Mammary microvascular endothelial cell (primary cell): ENCODE data around the gene SPATA25. TPM values are rescaled to one million over a fixed set of nuclear protein-coding genes. Genes with fewer than 3 reads are reported as not detected.

Source experiments
- total RNA-seq: library from RNA; depleted of rRNA; stranded (reverse); fragments of >200 nt; gene quantifications from 2 replicates; pipeline ENCODE4 v1.2.3, GENCODE V29; 2015

Gene SPATA25, protein sequence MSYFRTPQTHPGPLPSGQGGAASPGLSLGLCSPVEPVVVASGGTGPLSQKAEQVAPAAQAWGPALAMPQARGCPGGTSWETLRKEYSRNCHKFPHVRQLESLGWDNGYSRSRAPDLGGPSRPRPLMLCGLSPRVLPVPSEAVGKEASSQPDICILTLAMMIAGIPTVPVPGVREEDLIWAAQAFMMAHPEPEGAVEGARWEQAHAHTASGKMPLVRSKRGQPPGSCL
- total RNA-seq, result 1.3 TPM in 1 of 2 replicates, not detected in the other

DNA sequence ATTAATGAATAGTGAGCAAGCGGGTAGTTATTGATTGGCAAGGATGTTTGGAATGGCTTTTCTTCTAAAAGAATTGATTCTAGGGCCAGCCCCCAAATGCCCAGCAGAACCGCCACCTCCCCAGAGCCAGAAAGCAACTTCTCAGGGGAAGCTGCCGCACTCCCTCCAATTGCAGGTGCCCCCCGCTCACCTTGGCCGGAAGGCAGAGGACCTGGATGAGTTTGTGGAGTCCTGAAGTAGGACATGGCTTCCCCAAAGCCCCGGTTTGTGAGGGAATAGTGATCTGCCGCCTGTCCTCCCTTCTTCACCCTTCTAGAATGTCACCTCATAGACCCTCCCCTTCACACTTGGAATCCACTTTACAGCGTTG lies at the start of gene SPATA25:
Gene SPATA25, minus strand, starts transcription at position 277 of the 370 bp plus-strand sequence. Its CDS starts 32 bp downstream, at position 245.

DNA sequence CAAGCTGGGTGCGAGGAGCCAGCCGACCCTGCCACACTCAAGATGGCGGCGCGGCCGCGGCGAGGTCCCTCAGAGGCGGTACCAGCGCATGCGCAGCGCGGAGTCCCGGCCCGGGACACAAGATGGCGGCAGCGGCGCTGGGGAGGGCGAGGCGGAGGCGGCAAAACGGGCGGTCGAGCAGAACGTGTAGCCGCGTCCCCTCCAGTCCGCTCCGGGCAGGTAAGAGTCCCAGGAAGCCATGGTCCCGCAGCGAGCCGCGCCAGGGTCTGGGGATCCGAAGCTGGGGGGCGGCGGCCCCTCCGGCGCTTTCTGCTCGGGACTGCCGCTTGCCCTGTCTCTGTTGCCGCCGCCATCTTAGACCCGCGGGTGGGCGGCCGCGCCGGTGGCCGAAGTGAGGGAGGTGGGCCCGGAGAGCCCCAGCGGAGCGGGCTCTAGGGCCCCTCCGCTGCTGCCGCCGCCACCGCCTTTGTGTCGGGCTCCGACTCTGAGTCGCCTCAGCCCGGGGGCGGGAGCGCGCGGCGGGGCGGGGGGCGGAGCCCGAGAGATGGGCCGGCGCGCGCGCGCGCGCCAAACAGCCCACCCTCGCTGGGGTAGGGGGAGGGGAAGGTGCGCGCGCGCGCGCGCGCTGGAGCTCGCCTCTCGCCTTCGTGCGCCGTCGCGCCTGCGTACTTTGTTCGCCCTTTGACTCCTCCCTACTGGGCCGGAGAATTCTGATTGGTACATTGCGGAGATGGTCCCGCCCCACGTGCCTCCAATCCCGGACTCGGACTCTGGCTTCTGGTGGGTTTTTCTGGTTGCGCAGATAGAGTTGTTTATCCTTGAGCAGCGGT lies 47.4 kb upstream of the SPATA25 start, which contains the start of gene PCIF1:
Gene PCIF1, plus strand, starts transcription at position 98 of the 830 bp plus-strand sequence. CDS start 4,317 bp downstream, outside the sequence.

DNA sequence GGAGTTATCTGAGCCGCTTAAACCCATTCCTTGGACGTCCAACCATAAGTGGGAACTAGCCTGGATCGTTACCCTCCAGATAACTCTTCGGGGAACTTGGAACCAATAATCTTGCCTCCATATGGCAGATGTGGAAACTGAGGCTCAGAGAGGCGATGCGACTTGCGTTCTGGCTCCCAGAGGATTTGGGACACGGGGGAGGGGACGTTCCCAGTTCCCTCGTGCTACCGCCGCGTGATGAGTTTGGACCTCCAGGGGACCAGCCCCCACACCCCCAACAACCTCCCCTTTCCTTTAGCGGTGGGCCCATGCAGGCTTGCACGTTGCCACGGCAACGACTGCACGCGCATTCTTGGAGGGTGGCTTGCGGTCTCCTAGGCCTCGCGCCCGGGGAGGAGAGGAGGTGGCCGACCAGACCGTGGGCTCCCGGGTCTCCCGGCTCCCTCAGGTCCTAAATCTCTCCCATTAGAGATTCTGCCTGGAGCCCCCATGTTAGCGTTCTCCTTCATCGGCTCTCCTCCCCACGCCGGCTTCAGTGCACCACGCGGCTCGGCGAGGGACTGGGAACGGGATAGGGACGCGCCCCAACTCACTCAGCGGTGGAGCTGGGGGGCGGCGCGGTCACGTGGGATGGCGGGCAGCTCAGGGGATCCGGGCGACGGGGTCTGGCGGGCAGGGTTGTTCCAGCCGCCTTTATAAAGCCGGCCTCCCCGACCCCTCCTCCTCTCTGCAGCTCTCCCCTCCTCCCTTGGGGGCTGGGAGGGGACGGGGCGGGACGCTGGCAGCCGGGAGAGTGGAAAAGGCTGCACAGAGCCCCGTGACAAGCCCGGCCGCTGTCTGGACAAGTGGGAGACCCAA lies 24.3 kb upstream of the SPATA25 start, which contains the start of gene PLTP:
Gene PLTP, minus strand, starts transcription at position 670 of the 858 bp plus-strand sequence. CDS start 703 bp downstream, outside the sequence.

DNA sequence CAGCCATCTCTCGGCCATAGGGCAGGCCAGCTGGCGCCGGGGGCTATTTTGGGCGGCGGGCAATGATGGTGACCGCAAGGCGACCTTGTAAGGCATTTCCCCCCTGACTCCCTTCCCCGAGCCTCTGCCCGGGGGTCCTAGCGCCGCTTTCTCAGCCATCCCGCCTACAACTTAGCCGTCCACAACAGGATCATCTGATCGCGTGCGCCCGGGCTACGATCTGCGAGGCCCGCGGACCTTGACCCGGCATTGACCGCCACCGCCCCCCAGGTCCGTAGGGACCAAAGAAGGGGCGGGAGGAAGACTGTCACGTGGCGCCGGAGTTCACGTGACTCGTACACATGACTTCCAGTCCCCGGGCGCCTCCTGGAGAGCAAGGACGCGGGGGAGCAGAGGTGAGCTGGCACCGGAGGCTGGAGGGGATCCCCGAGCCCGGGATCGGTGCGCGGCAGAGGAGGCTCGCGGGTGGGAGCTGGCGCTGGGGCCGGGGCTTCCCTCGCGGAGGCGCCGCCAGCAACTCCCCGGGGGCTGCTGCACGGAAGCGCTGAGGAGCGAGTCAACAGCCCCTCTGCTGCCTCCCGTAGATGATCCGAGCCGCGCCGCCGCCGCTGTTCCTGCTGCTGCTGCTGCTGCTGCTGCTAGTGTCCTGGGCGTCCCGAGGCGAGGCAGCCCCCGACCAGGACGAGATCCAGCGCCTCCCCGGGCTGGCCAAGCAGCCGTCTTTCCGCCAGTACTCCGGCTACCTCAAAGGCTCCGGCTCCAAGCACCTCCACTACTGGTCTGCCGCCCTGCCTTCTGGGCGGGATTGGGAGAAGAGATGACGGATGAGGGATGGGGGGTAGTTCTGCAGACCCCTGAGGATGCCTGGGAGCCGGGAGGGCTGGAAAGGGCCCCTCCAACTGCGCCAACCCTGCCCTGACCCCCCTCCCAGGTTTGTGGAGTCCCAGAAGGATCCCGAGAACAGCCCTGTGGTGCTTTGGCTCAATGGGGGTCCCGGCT lies 3.9 kb upstream of the SPATA25 start, which contains the start of the genes CTSA and NEURL2:
Gene CTSA, plus strand, starts transcription at position 351 of the 999 bp plus-strand sequence. Its CDS starts 234 bp downstream, at position 585.
Gene NEURL2, minus strand, starts transcription at position 224 of the 999 bp plus-strand sequence. Its CDS starts 217 bp downstream, at position 7.

DNA sequence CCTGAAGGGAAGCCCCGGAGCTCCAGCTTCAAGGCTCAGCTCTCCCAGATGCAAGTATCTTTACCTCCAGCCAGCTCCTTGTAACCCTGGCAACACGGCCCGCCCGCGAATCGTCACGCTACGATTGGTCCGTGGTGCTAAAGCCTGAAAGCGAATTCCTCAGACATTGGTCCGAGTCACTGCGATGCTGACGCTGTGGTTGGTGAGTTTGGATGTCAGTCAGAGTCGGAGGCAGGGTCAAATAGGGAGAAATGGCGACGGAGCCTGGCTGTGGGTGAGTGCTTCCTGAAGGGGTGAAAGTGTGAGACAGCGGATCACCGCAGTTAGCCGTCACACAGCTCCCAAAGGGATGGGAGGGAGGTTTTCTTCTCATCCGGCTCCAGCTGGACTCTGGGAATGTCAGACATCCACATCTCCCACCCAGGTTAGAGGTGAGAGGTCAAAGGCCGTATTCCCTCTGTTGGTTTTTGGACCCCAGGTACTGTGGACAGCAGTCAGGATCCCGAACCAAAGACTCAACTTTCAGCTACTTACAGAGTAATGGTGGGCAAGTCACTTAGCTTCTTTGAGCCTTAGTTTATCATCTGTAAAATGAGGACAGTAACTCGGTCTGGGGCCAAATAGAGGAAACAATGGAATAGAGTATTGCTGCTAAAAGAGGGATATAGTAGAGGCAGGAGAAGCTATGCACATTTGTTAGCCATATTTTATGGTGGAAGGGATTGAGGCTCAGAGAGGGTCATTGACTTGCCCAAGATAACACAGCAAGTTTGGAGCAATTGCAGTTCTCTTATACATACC lies 6.2 kb downstream of the SPATA25 start, which contains the start of gene ZSWIM1:
Gene ZSWIM1, plus strand, starts transcription at position 240 of the 801 bp plus-strand sequence. CDS start 1,366 bp downstream, outside the sequence.

DNA sequence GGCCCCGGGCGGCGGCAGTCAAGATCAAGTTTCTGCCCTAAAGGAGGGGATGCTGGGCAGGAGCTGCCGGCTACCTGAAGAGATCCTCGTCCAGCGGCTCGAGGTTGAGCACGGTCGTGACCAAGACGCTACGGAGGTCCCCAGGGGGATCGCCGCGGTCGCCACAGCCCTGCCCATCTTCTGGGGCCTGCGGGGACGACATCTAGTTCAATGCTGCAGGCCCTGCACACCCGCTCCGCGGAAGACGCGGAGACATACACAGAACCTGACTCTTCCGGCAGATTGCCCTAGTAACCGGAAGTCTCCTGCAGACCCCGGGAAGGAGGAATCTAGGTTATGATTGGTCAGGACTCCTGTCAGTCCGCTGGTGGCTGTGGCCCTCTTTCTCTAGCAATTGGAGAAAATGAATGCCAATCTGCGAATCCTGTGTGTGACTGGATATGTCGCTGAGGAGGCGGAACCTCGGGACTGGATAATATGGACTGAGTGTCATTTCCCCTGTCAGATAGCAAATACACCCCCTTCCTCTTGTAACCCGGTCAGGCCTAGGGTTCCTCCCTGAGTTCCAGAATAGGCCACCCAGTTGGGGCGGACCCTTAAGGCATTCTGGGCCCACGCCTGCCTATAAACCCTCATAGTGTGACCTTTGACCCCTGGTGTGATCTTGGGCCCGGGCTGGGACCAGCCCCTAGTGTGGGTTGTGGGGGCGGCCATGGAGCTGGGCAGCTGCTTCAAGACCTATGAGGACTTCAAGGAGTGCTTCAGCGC lies 30.1 kb downstream of the SPATA25 start, which contains the start of the genes ACOT8 and ZSWIM3:
Gene ACOT8, minus strand, starts transcription at position 279 of the 768 bp plus-strand sequence. Its CDS starts 77 bp downstream, at position 202.
Gene ZSWIM3, plus strand, starts transcription at position 501 of the 768 bp plus-strand sequence. Its CDS starts 212 bp downstream, at position 713.

Other genes with a start within 250 kb of the SPATA25 start
- not detected in 2 replicates for gene WFDC11, start 217.4 kb downstream of the SPATA25 start, total RNA-seq
- not detected in 2 replicates for gene WFDC13, start 185.6 kb downstream of the SPATA25 start, total RNA-seq
- gene WFDC10B, start 182.6 kb downstream of the SPATA25 start, total RNA-seq, result not detected in 2 replicates
- gene SPINT4, start 165.3 kb downstream of the SPATA25 start, total RNA-seq, result not detected in 2 replicates
- 3.7 TPM in 1 of 2 replicates, not detected in the other for gene WFDC3, start 95.7 kb downstream of the SPATA25 start, total RNA-seq
- 30.2 and 32.6 TPM in 2 replicates for gene DNTTIP1, start 95.7 kb downstream of the SPATA25 start, total RNA-seq
- 108 and 126 TPM in 2 replicates for gene UBE2C, start 75.0 kb downstream of the SPATA25 start, total RNA-seq
- gene TNNC2, start 60.3 kb downstream of the SPATA25 start, total RNA-seq, result not detected in 2 replicates
- gene SNX21, start 53.8 kb downstream of the SPATA25 start, total RNA-seq, result 11.6 and 27.0 TPM in 2 replicates
- gene ACOT8, start 30.2 kb downstream of the SPATA25 start, total RNA-seq, result 37.2 and 57.0 TPM in 2 replicates
- gene ZSWIM3, start 30.0 kb downstream of the SPATA25 start, total RNA-seq, result 3.3 and 4.1 TPM in 2 replicates
- gene ZSWIM1, start 6.4 kb downstream of the SPATA25 start, total RNA-seq, result 9.1 and 11.7 TPM in 2 replicates
- 2.2 and 2.3 TPM in 2 replicates for gene NEURL2, start 3.6 kb upstream of the SPATA25 start, total RNA-seq
- 129 and 130 TPM in 2 replicates for gene CTSA, start 3.7 kb upstream of the SPATA25 start, total RNA-seq
- gene PLTP, start 24.5 kb upstream of the SPATA25 start, total RNA-seq, result 6.3 and 11.5 TPM in 2 replicates
- 16.1 and 20.9 TPM in 2 replicates for gene PCIF1, start 47.1 kb upstream of the SPATA25 start, total RNA-seq
- 12.1 TPM in 2 replicates for gene ZNF335, start 84.6 kb upstream of the SPATA25 start, total RNA-seq
- 0.07 TPM in 1 of 2 replicates, not detected in the other for gene MMP9, start 121.3 kb upstream of the SPATA25 start, total RNA-seq
- under 0.01 and 0.10 TPM in 2 replicates for gene SLC12A5, start 141.6 kb upstream of the SPATA25 start, total RNA-seq
- gene NCOA5, start 202.3 kb upstream of the SPATA25 start, total RNA-seq, result 22.9 and 25.3 TPM in 2 replicates
- gene CD40, start 230.7 kb upstream of the SPATA25 start, total RNA-seq, result 10.9 and 12.9 TPM in 2 replicates